CD4-positive, alpha-beta T cell (primary cell): ENCODE data around the gene OR5H6. TPM values are rescaled to one million over a fixed set of nuclear protein-coding genes. Genes with fewer than 3 reads are reported as not detected.

Experiments used
- ATAC-seq: fragments of 200-7000 bp; cut with Tn5 transposase; one replicate; pipeline ENCODE4 v1.10.0; 2022; ENCODE audit warnings: mild to moderate bottlenecking; ENCODE audit not compliant: poor library complexity
- CTCF ChIA-PET: fragments of 350-600 bp; sonication (Branson Sonifier 250); formaldehyde crosslinking; loops from one replicate; lab custom pipeline; 2021; ENCODE audit warnings: antibody characterized with exemption, inconsistent platforms; lab: Charles Lee
- POLR2A ChIA-PET: fragments of 350-600 bp; sonication (Branson Sonifier 250); formaldehyde crosslinking; loops from one replicate; lab custom pipeline; 2021; ENCODE audit warnings: antibody characterized with exemption, inconsistent platforms; lab: Charles Lee
- DNase-seq, 14 experiments: peaks; one replicate each; pipeline ENCODE4 v3.0.0-alpha.2; 2013 to 2020; ENCODE audit warnings: mixed read lengths in 2 of 14
- H3K27ac ChIP-seq, 2 donors: one replicate each; pipeline versions ENCODE4 v1.5.1 to v1.7.0; 2013; ENCODE audit warnings: low read length in 2 of 2, low read depth in 1 of 2, mild to moderate bottlenecking in 1 of 2
- H3K27me3 ChIP-seq, 2 experiments: 1 replicate in 1 of 2; 2 replicates in 1 of 2; pipeline versions ENCODE4 v1.6.1 to v1.7.0; 2013; ENCODE audit warnings: low read length in 2 of 2, control low read depth in 1 of 2, mild to moderate bottlenecking in 1 of 2, moderate library complexity in 1 of 2; ENCODE audit not compliant: insufficient read depth in 2 of 2, control insufficient read depth in 1 of 2
- H3K36me3 ChIP-seq: one replicate; pipeline ENCODE4 v1.6.1; 2013; ENCODE audit warnings: low read length, control low read depth; ENCODE audit not compliant: insufficient read depth
- H3K4me1 ChIP-seq: one replicate; pipeline ENCODE4 v1.6.1; 2013; ENCODE audit warnings: low read length, control low read depth; ENCODE audit not compliant: insufficient read depth
- H3K4me3 ChIP-seq: one replicate; pipeline ENCODE4 v1.5.1; 2013; ENCODE audit warnings: mild to moderate bottlenecking, low read length, moderate library complexity
- H3K9me3 ChIP-seq, 2 experiments: 1 replicate in 1 of 2; 2 replicates in 1 of 2; pipeline versions ENCODE4 v1.6.1 to v1.7.0; 2013; ENCODE audit warnings: low read length in 2 of 2, mild to moderate bottlenecking in 2 of 2, control low read depth in 1 of 2, moderate library complexity in 1 of 2; ENCODE audit not compliant: control insufficient read depth in 1 of 2, insufficient read depth in 1 of 2
- H3K27ac Mint-ChIP-seq: one replicate; pipeline ENCODE4 v1.8.0; 2020; ENCODE audit warnings: mixed read lengths
- H3K27me3 Mint-ChIP-seq: one replicate; pipeline ENCODE4 v1.8.0; 2021; ENCODE audit warnings: mixed read lengths
- H3K36me3 Mint-ChIP-seq: one replicate; pipeline ENCODE4 v1.8.0; 2021; ENCODE audit warnings: low read depth, mixed read lengths
- H3K4me1 Mint-ChIP-seq: one replicate; pipeline ENCODE4 v1.8.0; 2021; ENCODE audit warnings: low read depth, mixed read lengths
- H3K4me3 Mint-ChIP-seq: one replicate; pipeline ENCODE4 v1.8.0; 2020; ENCODE audit warnings: mild to moderate bottlenecking, mixed read lengths
- H3K9me3 Mint-ChIP-seq: one replicate; pipeline ENCODE4 v1.8.0; 2020; ENCODE audit warnings: mixed read lengths
- intact Hi-C, 2 experiments: fragments of 100-400 bp; cut with DNase I in 1 of 2; cut with micrococcal nuclease in 1 of 2; formaldehyde crosslinking; loops; one replicate each; pipeline versions ENCODE4 v1.15.1 to v1.9.0; 2023 to 2025; cut with DNase I, micrococcal nuclease
- polyA plus RNA-seq, 2 donors: library from polyadenylated mRNA; unstranded; fragments of 120-200 nt; gene quantifications; one replicate each; pipeline ENCODE4 v1.2.1, GENCODE V29; 2013
- total RNA-seq, 174 experiments: library from RNA in 2 of 174; stranded (reverse) in 2 of 174; gene quantifications; one replicate each; pipeline ENCODE4 v1.2.3 and lab custom pipeline; 2021 to 2026
- TF ChIP-seq, protein P1 (sequence below): fragments of 200-600 bp; IDR thresholded peaks from one replicate; pipeline ENCODE4 v1.8.0; 2022; ENCODE audit warnings: antibody characterized with exemption, mild to moderate bottlenecking

The OR5H6 gene
- total RNA-seq, result not detected
- not detected for polyA plus RNA-seq (2013, experiment 1 of 2)
- not detected for polyA plus RNA-seq (2013, experiment 2 of 2)
- total RNA-seq (lab: John Stamatoyannopoulos, UW), result 0 reads per million in 172 experiments

DNA sequence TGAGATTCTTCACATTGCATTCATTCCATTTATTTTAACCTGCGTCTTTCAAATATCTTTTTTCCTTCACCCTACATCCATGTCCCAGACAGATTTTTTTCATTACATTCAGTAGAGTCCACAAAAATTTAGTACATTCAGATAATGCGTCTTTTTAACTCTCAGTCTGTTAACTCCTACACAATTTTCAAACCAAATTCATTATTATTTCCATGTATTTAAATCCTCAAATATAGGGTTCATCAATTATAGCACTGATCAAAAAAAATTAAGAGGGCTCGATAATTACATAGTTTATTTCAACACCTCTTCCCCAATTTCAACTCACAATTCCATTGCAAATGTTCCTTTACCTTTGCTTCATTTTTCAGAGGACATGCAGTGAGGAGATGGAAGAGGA lies at the start of gene OR5H6:
OR5H6 (plus strand) TSS at position 301 of the 400 bp plus-strand sequence; CDS start at position 390, 89 bp downstream.
- Mint-ChIP-seq H3K27me3 (no peaks in the 10 kb centered on the region), H3K27ac (no peak within 1 kb of the TSS), H3K9me3 (peaks cover under 1% of the 10 kb centered on the region), H3K4me1 (no peaks in the 10 kb centered on the region), H3K36me3 (no peaks in the 10 kb centered on the region), H3K4me3 (no peak within 1 kb of the TSS)
- Histone ChIP-seq H3K4me1 (no peaks in the 10 kb centered on the region), H3K36me3 (no peaks in the 10 kb centered on the region), H3K9me3 (no peaks in the 10 kb centered on the region), H3K4me3 (no peak within 1 kb of the TSS), H3K27me3 (no peaks in the 10 kb centered on the region), H3K27ac (no peak within 1 kb of the TSS)
- DNase-seq, result no peak
- ChIA-PET POLR2A (no interaction called here), CTCF (no interaction called here)
- TF ChIP-seq, protein P1, sequence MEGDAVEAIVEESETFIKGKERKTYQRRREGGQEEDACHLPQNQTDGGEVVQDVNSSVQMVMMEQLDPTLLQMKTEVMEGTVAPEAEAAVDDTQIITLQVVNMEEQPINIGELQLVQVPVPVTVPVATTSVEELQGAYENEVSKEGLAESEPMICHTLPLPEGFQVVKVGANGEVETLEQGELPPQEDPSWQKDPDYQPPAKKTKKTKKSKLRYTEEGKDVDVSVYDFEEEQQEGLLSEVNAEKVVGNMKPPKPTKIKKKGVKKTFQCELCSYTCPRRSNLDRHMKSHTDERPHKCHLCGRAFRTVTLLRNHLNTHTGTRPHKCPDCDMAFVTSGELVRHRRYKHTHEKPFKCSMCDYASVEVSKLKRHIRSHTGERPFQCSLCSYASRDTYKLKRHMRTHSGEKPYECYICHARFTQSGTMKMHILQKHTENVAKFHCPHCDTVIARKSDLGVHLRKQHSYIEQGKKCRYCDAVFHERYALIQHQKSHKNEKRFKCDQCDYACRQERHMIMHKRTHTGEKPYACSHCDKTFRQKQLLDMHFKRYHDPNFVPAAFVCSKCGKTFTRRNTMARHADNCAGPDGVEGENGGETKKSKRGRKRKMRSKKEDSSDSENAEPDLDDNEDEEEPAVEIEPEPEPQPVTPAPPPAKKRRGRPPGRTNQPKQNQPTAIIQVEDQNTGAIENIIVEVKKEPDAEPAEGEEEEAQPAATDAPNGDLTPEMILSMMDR, result no peak
- ATAC-seq, result no peak
- intact Hi-C loops, result no loop called here

DNA sequence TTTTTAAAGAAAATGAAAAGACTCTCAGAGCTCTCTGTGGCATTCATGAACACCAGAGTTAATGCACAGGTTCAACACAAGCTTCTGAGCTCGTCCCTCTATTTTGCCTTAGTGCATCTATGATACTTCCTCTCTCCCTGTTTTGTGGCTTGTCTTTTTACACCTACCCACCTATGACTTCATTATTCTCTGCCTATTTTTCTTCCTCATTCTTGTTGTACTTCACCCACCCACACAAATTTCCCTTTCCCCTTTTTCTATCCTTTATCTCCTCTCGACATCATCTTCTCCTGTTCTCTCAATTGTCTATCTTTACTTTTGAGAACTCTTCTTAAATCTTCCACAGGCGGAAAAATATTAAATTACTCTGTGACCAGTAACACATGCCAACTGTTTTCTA lies 49.0 kb upstream of the OR5H6 start:
- ATAC-seq (no peak), DNase-seq (no peak)
- no peaks in the 10 kb centered on the region for H3K36me3 ChIP-seq
- TF ChIP-seq, protein P1, result no peak
- Mint-ChIP-seq H3K27ac (no peak overlapping the region), H3K36me3 (no peaks in the 10 kb centered on the region), H3K9me3 (no peaks in the 10 kb centered on the region), H3K4me1 (no peaks in the 10 kb centered on the region), H3K27me3 (peaks cover 4% of the 10 kb centered on the region), H3K4me3 (no peak overlapping the region)
- H3K4me1 ChIP-seq, result no peaks in the 10 kb centered on the region
- H3K4me3 ChIP-seq, result no peak overlapping the region
- intact Hi-C loops, result no loop called here
- CTCF ChIA-PET, result no interaction called here
- no peak overlapping the region for H3K27ac ChIP-seq
- POLR2A ChIA-PET, result no interaction called here
- H3K27me3 ChIP-seq, result no peaks in the 10 kb centered on the region
- H3K9me3 ChIP-seq, result no peaks in the 10 kb centered on the region

DNA sequence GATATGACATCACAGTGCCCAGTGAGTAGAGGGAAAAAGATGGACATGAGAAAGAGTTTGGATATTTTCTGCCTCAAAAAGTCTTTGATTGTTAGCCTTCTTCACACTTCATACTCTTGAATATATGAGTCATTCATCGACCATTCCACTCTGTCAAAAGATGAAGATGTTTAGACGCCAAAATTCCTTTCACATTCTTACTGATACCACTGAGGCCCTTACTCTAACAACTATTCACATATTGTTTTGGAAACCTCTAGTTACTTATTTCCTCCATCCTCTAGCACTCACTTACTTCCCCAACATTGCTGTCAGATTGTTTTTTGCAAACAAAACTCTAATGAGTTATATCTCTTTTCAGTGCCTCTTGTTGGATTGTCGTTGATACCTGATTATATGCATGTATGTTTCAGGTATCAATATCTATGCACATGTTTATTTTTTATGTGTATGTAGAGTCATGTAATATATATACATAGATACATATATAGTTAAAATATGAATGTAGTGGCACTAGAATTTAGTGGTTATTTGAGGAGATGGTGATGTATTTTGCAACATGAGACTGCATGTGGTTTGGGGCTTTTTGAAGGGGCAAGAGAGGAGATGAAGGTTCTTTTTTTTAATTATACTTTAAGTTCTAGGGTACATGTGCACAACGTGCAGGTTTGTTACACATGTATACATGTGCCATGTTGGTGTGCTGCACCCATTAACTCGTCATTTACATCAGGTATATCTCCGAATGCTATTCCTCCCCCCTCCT lies 40.0 kb upstream of the OR5H6 start:
- Mint-ChIP-seq H3K27me3 (no peaks in the 10 kb centered on the region), H3K27ac (no peak overlapping the region), H3K4me1 (no peaks in the 10 kb centered on the region), H3K9me3 (no peaks in the 10 kb centered on the region), H3K36me3 (no peaks in the 10 kb centered on the region), H3K4me3 (no peak overlapping the region)
- no peak for DNase-seq
- ATAC-seq, result no peak
- Histone ChIP-seq H3K4me3 (no peak overlapping the region), H3K27ac (no peak overlapping the region), H3K4me1 (no peaks in the 10 kb centered on the region), H3K27me3 (no peaks in the 10 kb centered on the region), H3K9me3 (no peaks in the 10 kb centered on the region), H3K36me3 (no peaks in the 10 kb centered on the region)
- ChIA-PET POLR2A (no interaction called here), CTCF (no interaction called here)
- TF ChIP-seq, protein P1, result no peak
- intact Hi-C loops, result no loop called here
